NK-92 treated with Interleukin-12 subunit alpha and Interleukin-12 subunit beta, amount 100 ng/mL, for 24 hours (cell line): Measurements from ENCODE around the gene WASHC4.
"Not testable (repeated sequence)": the region's sequence is repeated elsewhere in the genome, so short reads cannot be mapped to it uniquely, and the experiment has no call there.

Experiments used
- DNase-seq: peaks from one replicate; lab custom pipeline; 2025; lab: John Stamatoyannopoulos, UW

Gene WASHC4

DNA sequence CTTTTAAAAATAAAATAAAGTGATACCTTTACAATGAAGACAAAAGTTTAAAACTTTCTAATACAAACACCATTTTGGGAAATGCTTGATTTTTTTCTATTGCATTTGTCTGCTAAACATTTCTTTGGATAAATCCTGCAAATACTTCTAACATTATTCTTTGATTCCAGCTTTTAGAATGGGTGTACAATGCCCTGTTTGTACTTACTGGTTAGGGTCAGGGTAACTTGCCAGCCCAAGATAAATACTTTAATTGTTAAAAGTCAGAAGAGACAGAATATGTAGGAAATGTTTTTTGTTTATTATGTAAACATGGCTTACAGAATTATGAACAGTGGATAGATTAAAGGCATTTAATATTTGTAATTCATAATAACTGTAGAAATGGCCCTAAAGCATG, 60.5 kb downstream of the WASHC4 start:
- no peak for DNase-seq

DNA sequence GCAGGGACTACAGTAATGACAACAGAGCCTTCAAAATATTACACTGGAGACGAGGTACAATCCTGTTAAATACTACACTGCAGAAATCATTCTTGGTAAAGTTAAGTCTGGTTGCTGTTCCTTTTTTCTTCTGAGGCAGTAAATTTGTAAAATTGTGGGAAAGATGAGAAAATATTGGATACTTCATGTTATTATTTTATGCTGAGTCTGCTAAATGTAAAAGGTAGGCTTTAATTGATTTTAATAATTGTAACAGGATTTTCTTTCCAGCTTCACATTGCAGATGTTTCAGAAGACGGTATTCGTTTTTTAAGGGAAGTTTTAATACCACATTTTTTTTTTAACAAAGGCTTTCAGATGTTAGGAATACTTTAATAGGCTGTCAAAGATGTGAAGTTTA, 62.6 kb downstream of the WASHC4 start:
- DNase-seq = no peak

GRCh38 chr12:105171691-105172436, 64.3 kb downstream of the WASHC4 start:
- no peak for DNase-seq

DNA sequence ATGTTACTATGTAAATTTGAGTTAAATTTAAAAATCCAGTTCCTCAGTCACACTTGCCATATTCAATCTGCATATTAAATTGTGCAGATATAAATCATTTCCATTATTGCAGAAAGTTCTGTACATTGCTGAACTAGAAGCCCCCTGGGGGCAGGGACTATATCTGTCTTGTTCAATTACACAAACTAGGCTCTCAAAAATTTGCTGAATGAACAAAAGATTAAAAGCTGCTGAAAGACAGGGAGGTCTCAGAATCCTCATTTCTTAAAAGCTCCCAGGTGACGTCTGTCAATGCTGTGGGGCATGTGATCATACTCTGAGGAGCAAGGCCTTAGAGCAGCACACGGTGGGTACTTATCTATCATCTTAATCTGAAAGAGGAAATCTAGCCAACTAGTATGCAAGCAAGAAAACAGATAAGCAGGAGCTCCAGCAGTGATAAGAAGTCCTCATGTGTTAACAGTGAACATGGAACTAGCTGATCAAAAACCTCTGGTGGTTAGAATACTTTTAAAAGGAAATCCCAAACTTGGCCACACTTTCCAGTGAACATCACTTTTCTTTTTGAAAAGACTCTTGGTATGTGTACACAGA, 68.0 kb downstream of the WASHC4 start:
- DNase-seq = no peak

GRCh38 chr12:105177208-105177607, 69.7 kb downstream of the WASHC4 start:
- DNase-seq = no peak

- DNase-seq = not testable (repeated sequence)
Observed at GRCh38 chr12:105179114-105179513, 71.6 kb downstream of the WASHC4 start.

GRCh38 chr12:105183406-105183805, 75.9 kb downstream of the WASHC4 start:
- not testable (repeated sequence) for DNase-seq

- DNase-seq = not testable (repeated sequence)
Observed at GRCh38 chr12:105183976-105184375, 76.4 kb downstream of the WASHC4 start.

DNA sequence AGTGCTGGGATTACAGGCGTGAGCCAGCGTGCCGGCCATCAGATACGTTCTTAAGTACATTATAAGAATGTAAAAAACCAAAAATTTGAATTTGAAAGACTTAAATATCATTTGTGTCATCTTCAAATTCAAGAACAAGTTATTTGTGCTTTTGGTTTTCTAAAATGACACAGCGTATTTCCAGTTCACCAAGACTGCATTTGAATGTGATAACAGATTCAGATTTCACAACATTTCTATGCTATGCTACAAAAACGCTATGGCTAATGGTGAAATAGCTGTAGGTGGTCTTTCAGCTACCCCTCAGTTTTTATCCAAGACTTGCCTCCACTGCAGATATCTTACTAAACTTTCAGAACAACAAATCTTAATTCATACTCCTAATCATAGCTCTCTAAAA, 81.8 kb downstream of the WASHC4 start:
- DNase-seq = no peak

DNA sequence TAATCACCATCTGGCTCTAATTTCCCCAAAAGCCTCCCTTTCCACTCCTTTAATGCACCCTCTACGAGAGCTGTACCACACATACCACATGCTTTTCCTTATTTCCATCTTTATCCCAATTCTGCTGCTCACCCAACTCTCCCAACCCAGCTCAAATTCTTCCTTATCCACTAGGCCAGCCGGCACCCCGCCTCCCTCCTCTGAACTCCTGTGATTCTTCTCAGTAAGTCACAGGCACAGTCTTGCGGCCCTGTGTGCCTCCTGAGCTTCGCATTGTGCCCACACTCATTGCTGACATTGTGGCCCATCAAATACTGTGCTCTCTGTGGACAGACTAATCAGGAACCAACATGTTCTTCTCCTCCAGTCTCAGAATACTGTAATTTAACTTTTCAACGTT, 83.0 kb downstream of the WASHC4 start:
- no peak for DNase-seq

DNA sequence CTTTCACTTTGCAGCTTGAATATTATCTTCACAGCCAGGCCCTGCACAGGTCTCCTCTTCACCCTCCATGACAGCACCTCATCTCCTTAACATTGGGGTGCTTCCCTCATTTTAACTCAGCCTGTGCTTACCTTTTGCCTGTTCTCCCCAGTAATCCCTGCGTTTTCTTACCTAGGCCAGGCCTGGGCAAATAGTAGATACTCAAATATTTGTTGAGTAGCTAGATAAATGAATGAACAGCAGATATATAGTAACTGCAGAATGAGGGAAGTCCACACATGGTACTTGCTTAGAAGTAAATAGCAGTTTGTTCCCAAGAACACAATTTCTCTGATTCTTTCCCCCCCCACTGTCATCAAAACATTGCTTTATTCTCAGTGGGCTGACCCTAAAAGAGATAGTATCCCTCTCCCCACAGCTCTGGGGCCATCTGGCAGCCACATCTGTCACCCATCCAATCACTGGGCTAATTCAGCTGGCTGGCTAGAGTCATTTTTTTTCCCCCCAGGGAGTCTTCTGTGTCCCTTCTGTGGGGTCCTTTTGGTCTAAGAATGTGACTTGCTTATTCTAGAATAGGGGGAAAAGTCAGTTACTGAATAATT, 85.2 kb downstream of the WASHC4 start:
- DNase-seq = no peak

GRCh38 chr12:105194947-105195346, 87.4 kb downstream of the WASHC4 start:
- DNase-seq = no peak

- no peak for DNase-seq
Observed at GRCh38 chr12:105196090-105196489, 88.6 kb downstream of the WASHC4 start.

DNA sequence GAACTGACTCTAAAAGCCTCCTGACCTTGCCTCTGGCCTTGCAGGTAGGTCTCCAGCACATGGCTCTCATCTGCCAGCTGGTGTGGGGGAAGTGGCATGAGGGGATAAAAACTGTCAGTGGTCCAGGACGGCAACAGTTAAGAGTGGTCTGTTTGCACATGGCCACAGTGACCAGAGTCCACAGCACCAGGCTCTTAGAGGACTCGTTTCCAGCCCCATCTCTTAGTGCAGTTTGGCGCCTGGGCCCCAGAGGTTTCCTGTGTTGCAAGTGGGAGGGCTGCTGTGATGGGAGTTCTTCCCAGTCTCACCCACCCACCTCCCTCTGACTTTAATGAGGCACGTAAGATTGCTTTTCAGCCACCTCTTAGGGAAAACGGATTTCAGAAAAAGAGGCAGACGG, 91.4 kb downstream of the WASHC4 start:
- DNase-seq = no peak

DNA sequence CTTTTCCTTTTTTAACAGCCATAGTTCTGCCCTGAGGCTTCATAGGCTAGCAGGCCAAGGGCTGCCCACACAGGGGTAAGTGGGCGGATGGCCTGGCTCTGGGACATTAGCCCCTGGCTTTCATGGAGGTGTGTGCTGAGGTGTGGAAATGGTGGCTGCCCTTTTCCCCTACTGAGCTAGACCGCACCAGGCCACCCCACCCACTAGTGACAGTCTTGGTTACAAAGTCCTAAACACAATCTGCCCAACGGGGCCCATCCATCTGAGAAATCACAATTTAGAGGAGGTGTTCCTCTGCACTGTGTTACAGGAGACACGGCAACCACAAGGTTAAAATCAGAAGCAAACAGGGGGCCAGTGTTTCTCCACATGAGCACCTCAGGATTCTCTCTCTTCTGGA, 92.9 kb downstream of the WASHC4 start:
- no peak for DNase-seq

- DNase-seq = no peak
Observed at GRCh38 chr12:105201299-105201698, 93.8 kb downstream of the WASHC4 start.

DNA sequence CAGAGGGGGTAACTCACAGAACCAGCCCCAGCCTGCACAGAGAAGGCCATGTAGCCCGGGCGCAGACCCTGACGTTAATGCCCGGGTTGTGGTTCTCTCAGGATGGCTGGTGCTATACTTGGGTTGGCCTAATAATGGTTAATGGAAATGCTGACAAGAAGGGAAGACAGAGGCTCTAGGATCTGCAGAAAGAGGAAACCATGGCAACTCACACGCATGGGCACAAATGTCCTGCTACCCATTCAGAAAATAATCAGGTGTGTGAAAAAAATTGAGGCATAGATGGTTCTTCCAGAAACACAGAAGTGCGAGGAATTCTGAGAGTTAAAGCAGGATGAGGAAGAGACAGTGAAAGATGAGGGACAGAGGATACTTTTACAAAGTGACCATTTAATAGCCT, 94.7 kb downstream of the WASHC4 start:
- DNase-seq = no peak

- DNase-seq = no peak
Observed at GRCh38 chr12:105204127-105204526, 96.6 kb downstream of the WASHC4 start.

GRCh38 chr12:105204916-105205315, 97.4 kb downstream of the WASHC4 start:
- no peak for DNase-seq

- no peak for DNase-seq
Observed at GRCh38 chr12:105205322-105206048, 98.0 kb downstream of the WASHC4 start.

DNA sequence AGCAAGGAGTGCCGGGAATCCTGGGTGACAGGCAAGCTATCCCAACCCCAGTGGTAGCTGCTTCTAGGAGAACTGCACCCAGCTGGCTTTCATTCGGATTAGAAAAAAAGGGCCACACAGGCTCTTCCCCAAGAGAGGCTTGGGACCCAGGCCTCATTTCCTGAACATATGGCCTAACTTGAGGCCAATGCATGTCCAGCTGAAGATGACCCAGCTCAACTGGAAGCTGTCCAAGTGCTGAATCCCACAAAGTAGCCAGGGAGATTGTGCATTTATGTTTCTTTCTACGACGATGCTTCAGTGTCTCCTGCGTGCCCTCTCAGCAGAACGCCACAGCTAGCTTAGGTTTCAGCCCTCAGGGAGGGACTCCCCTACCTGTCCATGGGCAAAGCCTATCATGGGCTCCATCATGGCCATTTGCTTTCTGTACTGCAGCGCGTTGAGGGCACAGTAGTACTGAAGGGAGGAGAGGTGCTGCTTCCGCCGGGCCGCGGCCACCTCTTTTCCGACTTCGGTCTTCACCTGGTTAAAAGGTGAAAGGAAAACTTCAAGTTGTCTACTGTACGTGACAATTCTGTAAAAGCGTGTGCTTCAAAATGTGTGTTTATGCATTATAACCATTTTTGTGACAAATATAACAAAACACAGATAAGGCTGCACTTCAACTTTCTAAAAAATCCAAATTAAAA, 99.3 kb downstream of the WASHC4 start:
- DNase-seq = no peak

DNA sequence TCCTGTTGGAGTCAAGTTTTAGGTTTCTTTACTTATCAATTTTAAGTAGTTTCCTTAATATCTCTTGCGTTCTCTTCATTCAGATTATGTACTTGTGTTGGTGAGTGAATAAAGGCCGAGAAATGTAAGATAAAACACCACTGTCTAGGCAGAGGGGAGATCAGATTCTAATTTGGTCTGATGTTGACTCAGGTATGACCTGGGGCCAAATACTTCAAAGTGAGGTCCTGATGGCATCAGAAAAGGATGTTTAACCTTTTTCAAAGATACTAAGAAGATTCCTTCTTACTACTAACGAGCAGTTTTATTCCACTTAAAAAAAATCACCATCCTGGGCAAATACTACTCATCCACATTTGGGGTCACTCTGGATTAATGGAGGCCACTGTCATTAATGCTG, 101.6 kb downstream of the WASHC4 start:
- no peak for DNase-seq
